HT-29 (cell line): ENCODE data around the gene SRGAP1. TPM values are rescaled to one million over a fixed set of nuclear protein-coding genes. Genes with fewer than 3 reads are reported as not detected.
"Not testable (repeated sequence)": the region's sequence is repeated elsewhere in the genome, so short reads cannot be mapped to it uniquely, and the experiment has no call there.

Source experiments
- DNase-seq: peaks from one replicate; pipeline ENCODE4 v3.0.0-alpha.2; 2015; ENCODE audit warnings: low spot score
- small RNA-seq: library from RNA; depleted of rRNA; stranded (forward); fragments of <200 nt; gene quantifications from one replicate; pipeline ENCODE3, GENCODE V24; 2014
- total RNA-seq: library from RNA; depleted of rRNA; stranded (reverse); fragments of >200 nt; shearing (Covaris generic); gene quantifications from 2 replicates; pipeline ENCODE4 v1.2.3, GENCODE V29; 2014; rRNA removed

SRGAP1 gene
- total RNA-seq, 1 experiment from 2014 or later = 1.0 TPM

DNA sequence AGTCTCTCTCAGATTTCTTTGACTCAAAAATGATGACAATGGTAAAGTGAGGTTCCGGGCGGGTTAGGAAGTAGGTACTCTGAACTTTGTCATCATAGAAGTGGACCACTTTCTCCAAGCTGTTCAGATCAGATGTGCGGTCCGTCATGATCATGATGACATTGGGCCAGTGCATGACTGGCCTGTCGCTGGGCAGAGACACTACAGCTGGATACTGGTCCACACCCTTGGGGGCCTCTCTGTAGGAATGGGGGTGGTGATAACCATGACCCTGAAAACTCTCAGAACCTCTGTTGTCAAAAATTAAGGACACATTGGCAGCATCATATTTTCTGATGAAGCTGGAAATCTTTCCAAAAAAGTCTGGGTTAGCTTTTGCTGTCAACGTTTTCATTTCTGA is 349.4 kb downstream of the SRGAP1 start:
- DNase-seq = no peak

DNA sequence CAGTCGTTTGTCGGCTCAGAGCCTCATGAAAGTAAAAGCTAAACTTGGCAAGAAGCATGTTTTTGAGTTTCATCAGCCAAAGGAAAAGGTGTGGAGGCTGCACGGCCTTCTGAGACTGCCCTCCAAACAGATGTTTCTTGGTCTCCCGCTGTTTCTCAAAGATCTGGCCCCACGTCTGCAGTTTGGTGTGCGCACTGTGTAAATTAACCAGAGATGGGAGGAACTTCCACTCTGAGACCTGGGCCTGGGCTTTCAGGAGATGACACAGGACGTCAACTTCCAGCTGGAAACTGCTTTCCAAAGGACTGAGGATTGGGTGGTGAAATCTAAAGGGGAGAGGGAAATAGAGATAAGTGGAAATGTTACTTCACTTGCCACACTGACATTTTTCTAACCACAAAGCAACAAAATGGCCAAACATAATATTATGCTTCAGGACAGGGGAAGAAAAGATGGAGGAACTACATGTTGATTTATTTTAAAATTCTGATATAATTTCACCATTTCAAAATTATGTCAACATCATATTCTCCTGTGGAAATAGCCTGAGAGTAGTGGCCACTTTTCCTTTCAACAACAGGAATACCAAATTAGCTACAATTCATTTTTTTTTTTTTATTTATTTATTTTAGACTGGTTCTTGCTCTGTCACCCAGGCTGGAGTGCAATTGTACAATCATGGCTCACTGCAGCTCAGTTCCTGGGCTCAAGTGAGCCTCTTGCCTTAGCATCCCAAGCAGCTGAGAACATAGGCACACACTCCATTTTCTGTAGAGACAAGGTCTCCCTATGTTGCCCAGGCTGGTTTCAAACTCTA is 350.0 kb downstream of the SRGAP1 start:
- no peak for DNase-seq

DNA sequence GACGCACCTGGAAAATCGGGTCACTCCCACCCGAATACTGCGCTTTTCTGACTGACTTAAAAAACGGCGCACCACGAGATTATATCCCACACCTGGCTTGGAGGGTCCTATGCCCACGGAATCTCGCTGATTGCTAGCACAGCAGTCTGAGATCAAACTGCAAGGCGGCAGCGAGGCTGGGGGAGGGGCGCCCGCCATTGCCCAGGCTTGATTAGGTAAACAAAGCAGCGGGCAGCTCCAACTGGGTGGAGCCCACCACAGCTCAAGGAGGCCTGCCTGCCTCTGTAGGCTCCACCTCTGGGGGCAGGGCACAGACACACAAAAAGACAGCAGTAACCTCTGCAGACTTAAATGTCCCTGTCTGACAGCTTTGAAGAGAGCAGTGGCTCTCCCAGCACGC is 351.3 kb downstream of the SRGAP1 start:
- not testable (repeated sequence) for DNase-seq

DNA sequence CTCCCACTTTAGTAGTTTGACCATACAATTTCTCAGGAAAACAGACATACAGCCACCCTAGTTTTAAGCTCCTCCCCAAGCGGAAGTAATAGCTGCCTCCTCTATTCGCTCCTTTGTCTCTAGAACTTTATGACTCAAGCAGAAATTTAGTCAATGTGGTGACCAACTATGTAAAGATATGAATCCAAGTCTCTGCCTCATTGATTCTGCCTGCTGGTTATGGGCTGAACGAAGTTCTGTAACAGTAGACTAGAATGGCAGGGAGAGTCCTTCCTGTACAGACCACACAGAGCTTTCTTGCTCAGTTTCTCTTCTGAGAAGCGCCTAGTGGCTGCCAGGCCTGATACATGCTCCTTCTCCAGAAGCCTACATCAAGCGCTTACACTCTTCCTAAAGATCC is 358.5 kb downstream of the SRGAP1 start:
- DNase-seq = no peak

DNA sequence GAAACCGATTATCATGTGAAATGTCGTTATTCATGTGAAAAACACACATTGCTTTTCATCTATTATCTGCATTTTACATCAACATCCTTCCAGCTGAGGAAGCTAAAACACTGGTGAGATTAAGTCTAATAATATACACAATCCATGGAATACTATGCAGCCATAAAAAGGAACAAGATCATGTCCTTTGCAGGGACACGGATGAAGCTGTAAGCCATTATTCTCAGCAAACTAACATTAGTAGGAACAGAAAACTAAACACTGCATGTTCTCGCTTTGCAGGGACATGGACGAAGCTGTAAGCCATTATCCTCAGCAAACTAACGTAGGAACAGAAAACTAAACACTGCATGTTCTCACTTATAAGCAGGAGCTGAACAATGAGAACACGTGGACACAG is 359.3 kb downstream of the SRGAP1 start:
- DNase-seq = no peak

GRCh38 chr12:64205542-64205941 is 361.0 kb downstream of the SRGAP1 start:
- DNase-seq = no peak

DNA sequence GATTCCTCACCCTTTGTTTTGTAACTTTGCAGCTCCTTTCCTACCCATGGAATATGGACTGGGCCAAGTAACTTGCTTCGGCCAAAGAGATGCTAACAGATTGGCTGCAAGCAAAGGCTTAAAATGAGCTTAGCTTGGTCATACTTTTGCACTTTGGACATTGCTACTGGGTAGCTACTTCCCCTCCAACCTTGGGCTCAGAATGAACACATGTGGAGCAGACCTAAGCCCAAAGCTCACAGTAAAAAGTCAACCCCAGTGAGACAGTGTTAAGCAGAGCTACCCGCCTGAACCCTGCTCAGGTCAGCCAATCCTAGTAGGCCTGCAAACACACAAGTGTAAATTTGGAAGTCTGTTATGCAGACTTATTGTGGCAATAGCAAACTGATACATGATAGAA is 363.0 kb downstream of the SRGAP1 start:
- no peak for DNase-seq

Small RNA genes within 50 kb of the gene (small RNA-seq; reads per million reads assigned to genes)
- not detected for gene AC020611.1
- not detected for gene RNU6-1009P

Other genes starting within 250 kb of the SRGAP1 start
- gene DPY19L2, start 176.2 kb upstream of the SRGAP1 start, total RNA-seq = not detected in 2 replicates
- gene RXYLT1, start 64.8 kb upstream of the SRGAP1 start, total RNA-seq = 5.8 and 7.8 TPM in 2 replicates